T47D (cell line): ENCODE results near the gene KIAA0513.
A peak's percentile ranks its signal among the peaks of the same experiment; 100 is the strongest.

ENCODE experiments used
- DNase-seq, 2 experiments: peaks; one replicate each; pipeline versions ENCODE4 v3.0.0 to v3.0.0-alpha.2; 2011 to 2012; ENCODE audit warnings: low read depth in 1 of 2, low spot score in 1 of 2
- JUND ChIP-seq: IDR thresholded peaks from 2 replicates; pipeline ENCODE4 v1.6.1; 2012; ENCODE audit warnings: low read depth
- in situ Hi-C: cut with HindIII; loops from 2 replicates; pipeline ENCODE4 v1.10.0; 2016; ENCODE audit warnings: low sequenced_read_pairs, low pct_unique_long_range_greater_than_20kb

Gene KIAA0513

GRCh38 chr16:85027349-85027957, at the start of gene KIAA0513:
Gene KIAA0513, plus strand, starts transcription at chr16:85027795. Its CDS starts 39,277 bp downstream, at chr16:85067072.
- peak; percentile 85 to 97 for DNase-seq
- in situ Hi-C loops, result no loop called here
- TF ChIP-seq JUND, result no peak

GRCh38 chr16:84979516-84979915, 48.1 kb upstream of the KIAA0513 start:
- in situ Hi-C loops, result no loop called here
- no peak for DNase-seq
- no peak for TF ChIP-seq JUND

- DNase-seq, result no peak
- in situ Hi-C loops, result no loop called here
- no peak for TF ChIP-seq JUND
These were observed 45.2 kb upstream of the KIAA0513 start for GRCh38 chr16:84982434-84982833.

- in situ Hi-C loops, result no loop called here
- TF ChIP-seq JUND, result no peak
- no peak for DNase-seq
These were observed 42.2 kb upstream of the KIAA0513 start for GRCh38 chr16:84985079-84986065.

GRCh38 chr16:84986102-84986501, 41.5 kb upstream of the KIAA0513 start:
- in situ Hi-C loops, result no loop called here
- no peak for DNase-seq
- TF ChIP-seq JUND, result no peak

GRCh38 chr16:84986879-84987278, 40.7 kb upstream of the KIAA0513 start:
- in situ Hi-C loops, result no loop called here
- DNase-seq, result no peak
- no peak for TF ChIP-seq JUND

- in situ Hi-C loops, result no loop called here
- DNase-seq, result no peak
- TF ChIP-seq JUND, result no peak
These were observed 39.1 kb upstream of the KIAA0513 start for GRCh38 chr16:84988328-84989080.

- TF ChIP-seq JUND, result no peak
- in situ Hi-C loops, result no loop called here
- no peak for DNase-seq
These were observed 37.6 kb upstream of the KIAA0513 start for GRCh38 chr16:84989749-84990620.

- in situ Hi-C loops, result no loop called here
- DNase-seq, result no peak
- no peak for TF ChIP-seq JUND
These were observed 36.8 kb upstream of the KIAA0513 start for GRCh38 chr16:84990782-84991181.

GRCh38 chr16:84992717-84993075, 34.9 kb upstream of the KIAA0513 start:
- in situ Hi-C loops, result no loop called here
- DNase-seq, result no peak
- no peak for TF ChIP-seq JUND

GRCh38 chr16:84993926-84994325, 33.7 kb upstream of the KIAA0513 start:
- TF ChIP-seq JUND, result no peak
- in situ Hi-C loops, result no loop called here
- no peak for DNase-seq

GRCh38 chr16:84995663-84996062, 31.9 kb upstream of the KIAA0513 start:
- no peak for DNase-seq
- no peak for TF ChIP-seq JUND
- in situ Hi-C loops, result no loop called here
